Neuronal stem cell (in vitro differentiated cells): ENCODE data around the gene GPSM3.

Source experiments
- DNase-seq: peaks from one replicate; pipeline ENCODE4 v3.0.0-alpha.2; 2013; ENCODE audit warnings: low spot score
- H2AFZ ChIP-seq: one replicate; pipeline ENCODE4 v1.6.1; 2013; ENCODE audit warnings: mild to moderate bottlenecking, low read length, inconsistent platforms
- H2AK5ac ChIP-seq: 2 replicates; pipeline ENCODE4 v1.6.1; 2013; ENCODE audit warnings: low read depth, mild to moderate bottlenecking, inconsistent platforms, low read length, moderate library complexity, mixed read lengths
- H2BK120ac ChIP-seq: 2 replicates; pipeline ENCODE4 v1.6.1; 2013; ENCODE audit warnings: low read depth, mild to moderate bottlenecking, inconsistent platforms, low read length, moderate library complexity, mixed read lengths
- H2BK12ac ChIP-seq: one replicate; pipeline ENCODE4 v1.6.1; 2013; ENCODE audit warnings: low read length, inconsistent platforms
- H2BK15ac ChIP-seq: 2 replicates; pipeline ENCODE4 v1.6.1; 2013; ENCODE audit warnings: mild to moderate bottlenecking, low read length, inconsistent platforms, mixed read lengths
- H2BK5ac ChIP-seq: one replicate; pipeline ENCODE4 v1.6.1; 2013; ENCODE audit warnings: inconsistent platforms, mild to moderate bottlenecking, low read length, moderate library complexity
- H3K14ac ChIP-seq: one replicate; pipeline ENCODE4 v1.6.1; 2013; ENCODE audit warnings: low read length, inconsistent platforms
- H3K18ac ChIP-seq: 2 replicates; pipeline ENCODE4 v1.6.1; 2013; ENCODE audit warnings: low read length, inconsistent platforms
- H3K23ac ChIP-seq: 2 replicates; pipeline ENCODE4 v1.6.1; 2013; ENCODE audit warnings: low read depth, mild to moderate bottlenecking, mixed read lengths, low read length, inconsistent platforms; ENCODE audit not compliant: poor library complexity
- H3K27ac ChIP-seq: replicated peaks from 3 replicates; pipeline ENCODE4 v1.5.1; 2013; ENCODE audit warnings: low read length, inconsistent platforms
- H3K27me3 ChIP-seq, 3 experiments: 2 replicates each; pipeline ENCODE4 v1.6.1; 2013; ENCODE audit warnings: low read length in 3 of 3, mild to moderate bottlenecking in 2 of 3, inconsistent platforms in 1 of 3, low read depth in 1 of 3, mixed read lengths in 1 of 3, moderate library complexity in 1 of 3; ENCODE audit not compliant: control insufficient read depth in 3 of 3, insufficient read depth in 3 of 3
- H3K36me3 ChIP-seq, 2 donors: replicated peaks in 1 of 2; 2 replicates each; pipeline ENCODE4 v1.6.1; 2013; ENCODE audit warnings: low read length in 2 of 2; ENCODE audit not compliant: control insufficient read depth in 2 of 2, insufficient read depth in 2 of 2
- H3K4ac ChIP-seq: 2 replicates; pipeline ENCODE4 v1.6.1; 2013; ENCODE audit warnings: inconsistent platforms, mild to moderate bottlenecking, low read length, moderate library complexity
- H3K4me1 ChIP-seq, 2 donors: 1 replicate in 1 of 2; 2 replicates in 1 of 2; pipeline ENCODE4 v1.6.1; 2013; ENCODE audit warnings: low read length in 2 of 2, low read depth in 1 of 2; ENCODE audit not compliant: control insufficient read depth in 2 of 2, insufficient read depth in 1 of 2
- H3K4me2 ChIP-seq: one replicate; pipeline ENCODE4 v1.6.1; 2013; ENCODE audit warnings: mild to moderate bottlenecking, low read length, inconsistent platforms; ENCODE audit not compliant: insufficient read depth, poor library complexity, severe bottlenecking
- H3K4me3 ChIP-seq, 2 donors: 2 replicates each; pipeline ENCODE4 v1.5.1; 2013; ENCODE audit warnings: low read length in 2 of 2, mild to moderate bottlenecking in 2 of 2, inconsistent platforms in 1 of 2, moderate library complexity in 1 of 2
- H3K79me1 ChIP-seq: one replicate; pipeline ENCODE4 v1.6.1; 2013; ENCODE audit warnings: low read depth, mild to moderate bottlenecking, inconsistent platforms, low read length, moderate library complexity
- H3K9ac ChIP-seq: one replicate; pipeline ENCODE4 v1.6.1; 2013; ENCODE audit warnings: mild to moderate bottlenecking, low read depth, low read length, inconsistent platforms; ENCODE audit not compliant: poor library complexity
- H3K9me3 ChIP-seq, 2 donors: replicated peaks in 1 of 2; 2 replicates each; pipeline versions ENCODE3 to v1.6.1; 2013; ENCODE audit warnings: low read length in 2 of 2, mild to moderate bottlenecking in 2 of 2, inconsistent platforms in 1 of 2, low read depth in 1 of 2, mixed read lengths in 1 of 2, moderate library complexity in 1 of 2; ENCODE audit not compliant: control insufficient read depth in 2 of 2, insufficient read depth in 1 of 2
- H4K8ac ChIP-seq: one replicate; pipeline ENCODE4 v1.6.1; 2013; ENCODE audit warnings: low read depth, mild to moderate bottlenecking, inconsistent platforms, low read length, moderate library complexity
- H4K91ac ChIP-seq: one replicate; pipeline ENCODE4 v1.6.1; 2013; ENCODE audit warnings: low read length, low read depth, mild to moderate bottlenecking, inconsistent platforms; ENCODE audit not compliant: poor library complexity
- WGBS, 2 donors: extraction: QIAGEN DNeasy Blood & Tissue Kit; methylation state at CpG; one replicate each; pipeline ENCODE4 v1.1.7; 2013; ENCODE audit warnings: missing lambda C conversion rate in 2 of 2, mixed read lengths in 1 of 2; ENCODE audit not compliant: insufficient read length in 2 of 2, insufficient replicate concordance in 1 of 2; ENCODE audit errors: extremely low coverage in 2 of 2; 5-methylcytosine and 5-hydroxymethylcytosine counted together

Gene GPSM3

GRCh38 chr6:32183030-32183429 is 9.4 kb downstream of the GPSM3 start:
- Histone ChIP-seq H3K23ac (no peak overlapping the region), H3K4me2 (no peak overlapping the region), H3K79me1 (peaks cover 6% of the 10 kb centered on the region), H3K4me3 (no peak overlapping the region), H3K4ac (no peak overlapping the region), H3K27ac (no peak overlapping the region), H3K36me3 (peaks cover 39 to 73% of the 10 kb centered on the region in 2 donors), H2AFZ (no peak overlapping the region), H3K18ac (no peak overlapping the region), H3K14ac (no peak overlapping the region), H3K27me3 (no peaks in the 10 kb centered on the region), H2BK12ac (no peak overlapping the region), H3K4me1 (peaks cover 2 to 6% of the 10 kb centered on the region in 2 donors), H2BK120ac (no peak overlapping the region), H3K9me3 (no peaks in the 10 kb centered on the region), H2BK5ac (no peak overlapping the region), H2BK15ac (no peak overlapping the region), H2AK5ac (no peak overlapping the region), H4K8ac (no peak overlapping the region), H4K91ac (no peak overlapping the region), H3K9ac (no peak overlapping the region)
- DNase-seq, result no peak
- whole genome bisulfite sequencing, 2 donors, result no CpG with 5 or more reads among the region's 3 CpGs

GRCh38 chr6:32182555-32182981 is 9.9 kb downstream of the GPSM3 start:
- Histone ChIP-seq H2BK120ac (no peak overlapping the region), H3K27ac (no peak overlapping the region), H4K91ac (no peak overlapping the region), H3K79me1 (peaks cover 3% of the 10 kb centered on the region), H3K14ac (no peak overlapping the region), H2BK5ac (no peak overlapping the region), H3K18ac (no peak overlapping the region), H3K36me3 (peaks cover 36 to 68% of the 10 kb centered on the region in 2 donors), H2BK15ac (no peak overlapping the region), H3K23ac (no peak overlapping the region), H2AFZ (no peak overlapping the region), H3K4me2 (no peak overlapping the region), H3K27me3 (no peaks in the 10 kb centered on the region), H2BK12ac (no peak overlapping the region), H3K4ac (no peak overlapping the region), H3K4me1 (peaks cover 2 to 4% of the 10 kb centered on the region in 2 donors), H2AK5ac (no peak overlapping the region), H3K9ac (no peak overlapping the region), H4K8ac (no peak overlapping the region), H3K9me3 (no peaks in the 10 kb centered on the region), H3K4me3 (no peak overlapping the region)
- DNase-seq, result no peak
- WGBS, 2 donors, result no CpG with 5 or more reads among the region's 10 CpGs

GRCh38 chr6:32181915-32182529 is 10.4 kb downstream of the GPSM3 start:
- no CpG with 5 or more reads among the region's 10 CpGs for WGBS, 2 donors
- no peak overlapping the region for H3K9ac ChIP-seq
- no peak overlapping the region for H3K4me2 ChIP-seq
- H2BK15ac ChIP-seq, result no peak overlapping the region
- H3K79me1 ChIP-seq, result no peaks in the 10 kb centered on the region
- no peak overlapping the region for H3K18ac ChIP-seq
- no peaks in the 10 kb centered on the region for H3K9me3 ChIP-seq
- H2BK5ac ChIP-seq, result no peak overlapping the region
- no peak overlapping the region for H4K8ac ChIP-seq
- no peak overlapping the region for H3K4me3 ChIP-seq
- no peak overlapping the region for H4K91ac ChIP-seq
- H2BK12ac ChIP-seq, result no peak overlapping the region
- H3K4me1 ChIP-seq, result peaks cover 3 to 4% of the 10 kb centered on the region in 2 donors
- H3K36me3 ChIP-seq, result peaks cover 30 to 63% of the 10 kb centered on the region in 2 donors
- H2AFZ ChIP-seq, result no peak overlapping the region
- H3K14ac ChIP-seq, result no peak overlapping the region
- no peak overlapping the region for H3K27ac ChIP-seq
- no peak for DNase-seq
- no peaks in the 10 kb centered on the region for H3K27me3 ChIP-seq
- no peak overlapping the region for H2BK120ac ChIP-seq
- H3K4ac ChIP-seq, result no peak overlapping the region
- no peak overlapping the region for H2AK5ac ChIP-seq
- peak overlapping the region; percentile 62 for H3K23ac ChIP-seq

GRCh38 chr6:32181148-32181702 is 11.2 kb downstream of the GPSM3 start:
- H2AK5ac ChIP-seq, result no peak overlapping the region
- no peak overlapping the region for H4K8ac ChIP-seq
- no peak overlapping the region for H2BK15ac ChIP-seq
- H3K4me2 ChIP-seq, result no peak overlapping the region
- H3K18ac ChIP-seq, result no peak overlapping the region
- no peak overlapping the region for H3K14ac ChIP-seq
- H3K9ac ChIP-seq, result no peak overlapping the region
- no peak overlapping the region for H2BK5ac ChIP-seq
- no peak overlapping the region for H2BK12ac ChIP-seq
- no peaks in the 10 kb centered on the region for H3K79me1 ChIP-seq
- no peak overlapping the region for H3K27ac ChIP-seq
- H3K4me1 ChIP-seq, result peaks cover 5 to 11% of the 10 kb centered on the region in 2 donors
- H3K23ac ChIP-seq, result no peak overlapping the region
- H2BK120ac ChIP-seq, result no peak overlapping the region
- H3K36me3 ChIP-seq, result peaks cover 25 to 55% of the 10 kb centered on the region in 2 donors
- H3K27me3 ChIP-seq, result no peaks in the 10 kb centered on the region
- no peaks in the 10 kb centered on the region for H3K9me3 ChIP-seq
- no peak overlapping the region for H4K91ac ChIP-seq
- H3K4ac ChIP-seq, result no peak overlapping the region
- H3K4me3 ChIP-seq, result no peak overlapping the region
- no peak overlapping the region for H2AFZ ChIP-seq
- no CpG with 5 or more reads among the region's 15 CpGs for WGBS, 2 donors
- no peak for DNase-seq
